Measurements from ENCODE around the gene SART1. TPM values are rescaled to one million over a fixed set of nuclear protein-coding genes. Genes with fewer than 3 reads are reported as not detected.

SART1 gene
- total and polyA plus RNA-seq, 10 of the 15 experiments (the other 5 are each of a cell fraction or from before 2014, with no cell fraction given): 6.2 to 60.5 (median 37.4) TPM

DNA sequence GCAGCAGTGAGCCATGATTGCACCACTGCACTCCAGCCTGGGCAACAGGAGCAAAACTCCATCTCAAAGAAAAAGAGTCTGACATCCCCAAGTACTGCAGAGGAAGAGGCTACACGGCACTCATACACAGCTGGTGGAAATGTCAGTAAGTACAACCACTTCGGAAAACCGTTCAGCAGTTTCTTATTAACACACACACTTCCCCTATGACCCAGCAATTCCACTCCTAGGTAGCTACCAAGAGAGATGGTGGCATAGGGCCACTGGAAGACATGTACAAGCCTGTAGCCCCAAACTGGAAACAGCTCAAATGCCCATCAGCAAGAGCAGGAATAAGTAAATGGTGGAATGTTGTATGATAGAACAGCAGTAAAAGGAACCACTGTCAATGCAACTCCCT, 39.0 kb upstream of the SART1 start:
- in situ Hi-C loops (cut with MboI): no loop called here
- ChIA-PET POLR2A (interaction anchor here (0.9 to 1.7 kb wide), 2 partner anchors 10 to 11 kb away, joined by 3 to 6 read pairs; no protein-coding TSS in a partner anchor), CTCF (interaction anchor here (1.1 to 1.4 kb wide), 5 partner anchors 36 to 122 kb away, joined by 3 to 10 read pairs (median 3); partner anchors contain the start of gene MUS81), SMC1A (ENCODE audit: uncharacterized antibody, unreplicated experiment) (interaction anchor here (0.7 kb wide), 1 partner anchor 10 kb away, joined by 3 read pairs; no protein-coding TSS in a partner anchor), RAD21 (ENCODE audit: unreplicated experiment) (no interaction called here)
- WGBS (ENCODE audit: insufficient coverage, insufficient replicate concordance, low lambda C conversion rate, missing lambda C conversion rate): 100% methylated on average over 3 of the region's 3 CpGs
- Histone ChIP-seq H3K4me1 (ENCODE audit: control insufficient read depth, insufficient read depth, low read length) (peaks cover 17% of the 10 kb centered on the region), H3K27ac (ENCODE audit: control insufficient read depth, insufficient read depth) (no peak overlapping the region), H3K9me3 (replicated peaks; ENCODE audit: control insufficient read depth, insufficient read depth, low read length) (no peaks in the 10 kb centered on the region), H3K4me3 (no peak overlapping the region), H3K36me3 (ENCODE audit: control insufficient read depth in 2 of 2, insufficient read depth in 2 of 2, low read length in 1 of 2) (peaks cover 0 to 2% of the 10 kb centered on the region in 2 experiments; a peak in 2 of 4 replicates), H3K79me2 (ENCODE audit: control insufficient read depth, insufficient read depth, low read length) (peaks cover 26% of the 10 kb centered on the region), H2AFZ (ENCODE audit: control insufficient read depth, low read depth, low read length) (no peak overlapping the region), H4K20me1 (ENCODE audit: control insufficient read depth, insufficient read depth) (no peaks in the 10 kb centered on the region), H3K9ac (ENCODE audit: control insufficient read depth, insufficient read depth, low read length) (no peak overlapping the region), H3K4me2 (ENCODE audit: control insufficient read depth, insufficient read depth) (no peak overlapping the region), H3K27me3 (replicated peaks in 1 of 2; ENCODE audit: control insufficient read depth in 2 of 2, insufficient read depth in 2 of 2, low read length in 1 of 2) (no peaks in the 10 kb centered on the region)
- FAIRE-seq (no peak), ATAC-seq (no peak), DNase-seq (ENCODE audit: low read depth, low spot score) (no peak)
- intact Hi-C loops (cut with micrococcal nuclease; ENCODE audit: unreplicated experiment): no loop called here
- no peak for TF ChIP-seq CBX5 (IDR thresholded peaks at IDR 0.05; ENCODE audit: low read depth)
- no peak for TF ChIP-seq SUPT20H (IDR thresholded peaks at IDR 0.05; ENCODE audit: borderline replicate concordance, control insufficient read depth, low read depth, low read length)
- TF ChIP-seq ETV6 (conservative IDR thresholded peaks at IDR 0.05 in 1 of 2, IDR thresholded peaks at IDR 0.05 in 1 of 2; ENCODE audit: borderline replicate concordance in 1 of 2, low read depth in 1 of 2): no peak
- TF ChIP-seq BCL11A (IDR thresholded peaks at IDR 0.05; ENCODE audit: low read depth, low read length): no peak
- TF ChIP-seq, protein P1, sequence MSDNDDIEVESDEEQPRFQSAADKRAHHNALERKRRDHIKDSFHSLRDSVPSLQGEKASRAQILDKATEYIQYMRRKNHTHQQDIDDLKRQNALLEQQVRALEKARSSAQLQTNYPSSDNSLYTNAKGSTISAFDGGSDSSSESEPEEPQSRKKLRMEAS (IDR thresholded peaks at IDR 0.05; ENCODE audit: low read depth, low read length): no peak
- TF ChIP-seq TBL1XR1 (IDR thresholded peaks at IDR 0.05; ENCODE audit: low read depth, low read length): no peak
- TF ChIP-seq ZNF217 (IDR thresholded peaks at IDR 0.05): no peak
- no TSS peak for BruUV-seq (replicated peaks)

DNA sequence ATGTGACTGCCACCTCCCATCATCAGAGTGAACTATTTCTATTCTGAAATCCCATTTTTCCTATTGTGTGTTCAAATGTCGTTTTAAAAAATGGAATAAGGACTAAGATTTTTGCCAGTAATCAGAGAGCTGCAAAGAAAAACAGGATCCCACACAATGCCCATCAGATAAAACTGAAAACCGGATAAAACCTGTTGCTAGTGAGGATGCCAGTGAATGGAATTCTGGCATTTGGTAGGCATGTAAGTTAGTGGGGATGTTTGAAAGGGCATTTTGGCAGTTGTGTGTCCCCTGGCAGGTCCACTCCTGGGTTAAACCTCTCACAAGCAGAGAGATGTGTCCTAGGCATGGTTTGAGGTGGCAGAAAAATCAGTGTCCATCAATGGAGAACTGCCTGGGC, 36.1 kb upstream of the SART1 start:
- no TSS peak for BruUV-seq (replicated peaks)
- no peaks in the 10 kb centered on the region for H3K9me3 ChIP-seq (replicated peaks; ENCODE audit: control insufficient read depth, insufficient read depth, low read length)
- SMC1A ChIA-PET (ENCODE audit: uncharacterized antibody, unreplicated experiment): no interaction called here
- CTCF ChIA-PET: no interaction called here
- no peaks in the 10 kb centered on the region for H3K27me3 ChIP-seq (replicated peaks in 1 of 2; ENCODE audit: control insufficient read depth in 2 of 2, insufficient read depth in 2 of 2, low read length in 1 of 2)
- peaks cover 5% of the 10 kb centered on the region for H3K79me2 ChIP-seq (ENCODE audit: control insufficient read depth, insufficient read depth, low read length)
- ATAC-seq (no peak), DNase-seq (ENCODE audit: low read depth, low spot score) (no peak), FAIRE-seq (no peak)
- intact Hi-C loops (cut with micrococcal nuclease; ENCODE audit: unreplicated experiment): loop anchor here (5.0 kb wide), 1 partner anchor 33 kb away; the partner anchor contains the start of gene CCDC85B
- H3K9ac ChIP-seq (ENCODE audit: control insufficient read depth, insufficient read depth, low read length): no peak overlapping the region
- no peaks in the 10 kb centered on the region for H4K20me1 ChIP-seq (ENCODE audit: control insufficient read depth, insufficient read depth)
- no peak overlapping the region for H3K4me3 ChIP-seq
- no peak overlapping the region for H2AFZ ChIP-seq (ENCODE audit: control insufficient read depth, low read depth, low read length)
- no peak overlapping the region for H3K4me2 ChIP-seq (ENCODE audit: control insufficient read depth, insufficient read depth)
- RAD21 ChIA-PET (ENCODE audit: unreplicated experiment): no interaction called here
- no peak overlapping the region for H3K27ac ChIP-seq (ENCODE audit: control insufficient read depth, insufficient read depth)
- in situ Hi-C loops (cut with MboI): no loop called here
- POLR2A ChIA-PET: interaction anchor here (0.9 to 1.9 kb wide), 3 partner anchors 35 to 65 kb away, joined by 3 to 6 read pairs (median 5); partner anchors contain the start of genes CCDC85B, FIBP and MUS81
- H3K4me1 ChIP-seq (ENCODE audit: control insufficient read depth, insufficient read depth, low read length): peaks cover 25% of the 10 kb centered on the region
- H3K36me3 ChIP-seq (ENCODE audit: control insufficient read depth in 2 of 2, insufficient read depth in 2 of 2, low read length in 1 of 2): peaks cover 0 to 2% of the 10 kb centered on the region in 2 experiments; a peak in 2 of 4 replicates
- WGBS (ENCODE audit: insufficient coverage, insufficient replicate concordance, low lambda C conversion rate, missing lambda C conversion rate): 93% methylated on average over 2 of the region's 2 CpGs
- TF ChIP-seq FOXM1 (IDR thresholded peaks at IDR 0.05; ENCODE audit: low read depth, low read length): no peak
- no peak for TF ChIP-seq PML (IDR thresholded peaks at IDR 0.05; ENCODE audit: low read length)
- TF ChIP-seq TCF7 (IDR thresholded peaks at IDR 0.05; ENCODE audit: borderline replicate concordance): no peak
- TF ChIP-seq EP300 (IDR thresholded peaks at IDR 0.05; ENCODE audit: borderline replicate concordance in 1 of 2, control insufficient read depth in 1 of 2, low read depth in 2 of 2, low read length in 2 of 2): no peak
- TF ChIP-seq, protein P2, sequence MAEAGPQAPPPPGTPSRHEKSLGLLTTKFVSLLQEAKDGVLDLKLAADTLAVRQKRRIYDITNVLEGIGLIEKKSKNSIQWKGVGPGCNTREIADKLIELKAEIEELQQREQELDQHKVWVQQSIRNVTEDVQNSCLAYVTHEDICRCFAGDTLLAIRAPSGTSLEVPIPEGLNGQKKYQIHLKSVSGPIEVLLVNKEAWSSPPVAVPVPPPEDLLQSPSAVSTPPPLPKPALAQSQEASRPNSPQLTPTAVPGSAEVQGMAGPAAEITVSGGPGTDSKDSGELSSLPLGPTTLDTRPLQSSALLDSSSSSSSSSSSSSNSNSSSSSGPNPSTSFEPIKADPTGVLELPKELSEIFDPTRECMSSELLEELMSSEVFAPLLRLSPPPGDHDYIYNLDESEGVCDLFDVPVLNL (IDR thresholded peaks at IDR 0.05; ENCODE audit: low read depth, low read length): no peak
- TF ChIP-seq ZBED1 (IDR thresholded peaks at IDR 0.05; ENCODE audit: borderline replicate concordance): no peak

Data from GM12878 (cell line).